HG03045 (cell line): ENCODE results near the gene STRN3.
"Not testable (repeated sequence)": the region's sequence is repeated elsewhere in the genome, so short reads cannot be mapped to it uniquely, and the experiment has no call there.

Source experiments
- ATAC-seq: cut with Tn5 transposase; IDR thresholded peaks from one replicate; pipeline ENCODE4 v1.9.1; 2021; ENCODE audit warnings: mild to moderate bottlenecking, moderate library complexity; ENCODE audit not compliant: unreplicated experiment

STRN3 gene

DNA sequence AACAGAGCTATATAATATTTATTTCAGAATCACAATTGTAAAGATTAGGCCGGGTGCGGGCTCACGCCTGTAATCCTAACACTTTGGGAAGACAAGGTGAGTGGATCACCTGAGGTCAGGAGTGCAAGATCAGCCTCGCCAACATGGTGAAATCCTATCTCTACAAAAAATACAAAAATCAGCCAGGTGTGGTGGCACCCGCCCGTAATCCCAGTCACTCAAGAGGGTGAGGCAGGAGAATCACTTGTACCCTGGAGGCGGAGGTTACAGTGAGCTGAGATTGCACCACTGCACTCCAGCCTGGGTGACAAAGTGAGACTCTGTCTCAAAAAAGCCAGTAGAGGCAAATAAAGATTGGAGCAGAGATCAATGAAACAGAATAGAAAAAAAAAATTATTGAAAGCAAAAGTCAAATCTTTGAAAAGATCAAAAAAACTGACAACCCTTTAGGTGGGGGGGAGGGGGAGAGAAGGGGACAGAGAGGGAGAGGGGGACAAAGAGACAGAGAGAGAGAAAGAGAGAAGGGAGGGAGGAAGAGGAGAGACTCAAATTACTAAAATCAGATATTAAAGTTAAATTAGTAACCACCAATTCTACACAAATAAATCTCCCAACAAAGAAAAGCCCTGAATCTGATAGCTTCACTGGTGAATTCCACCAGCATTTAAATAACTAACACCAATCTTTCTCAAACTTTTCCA, 53.1 kb downstream of the STRN3 start:
- no peak for ATAC-seq

DNA sequence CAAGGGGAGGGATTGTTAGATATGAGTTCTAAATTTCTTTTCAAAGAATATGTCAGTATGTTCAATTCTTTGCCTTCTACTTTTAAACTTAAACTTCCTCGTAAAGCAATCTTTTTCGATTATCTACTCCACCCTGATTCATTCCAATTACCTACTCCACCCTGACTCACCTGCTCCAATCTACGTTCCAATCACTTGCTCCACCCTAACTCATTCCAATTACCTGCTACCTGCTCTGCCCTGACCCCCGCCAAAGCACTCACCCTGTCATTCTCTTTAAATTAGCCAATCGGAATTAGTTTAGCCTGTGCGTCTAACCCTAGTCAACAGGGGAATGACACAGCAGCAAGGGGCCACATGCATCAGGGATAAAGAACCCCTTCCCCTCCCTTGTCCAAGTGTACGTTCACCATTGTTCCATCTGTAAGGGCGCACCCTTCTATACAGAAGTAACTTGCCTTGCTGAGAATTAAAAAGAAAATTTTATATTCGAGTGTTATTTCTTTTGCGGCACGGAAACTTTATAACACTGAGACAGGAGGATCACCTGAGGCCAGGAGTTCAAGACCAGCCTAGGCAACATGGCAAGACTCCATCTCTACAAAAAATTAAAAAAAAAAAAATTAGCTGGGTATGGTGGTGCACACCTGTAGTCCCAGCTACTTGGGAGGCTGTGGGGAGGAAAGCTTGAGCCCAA, 54.0 kb downstream of the STRN3 start:
- ATAC-seq = not testable (repeated sequence)

- ATAC-seq = no peak
These were observed 54.6 kb downstream of the STRN3 start for GRCh38 chr14:30971586-30971985.

GRCh38 chr14:30969796-30970195, 56.4 kb downstream of the STRN3 start:
- not testable (repeated sequence) for ATAC-seq

GRCh38 chr14:30967364-30968098, 58.6 kb downstream of the STRN3 start:
- ATAC-seq = not testable (repeated sequence)

DNA sequence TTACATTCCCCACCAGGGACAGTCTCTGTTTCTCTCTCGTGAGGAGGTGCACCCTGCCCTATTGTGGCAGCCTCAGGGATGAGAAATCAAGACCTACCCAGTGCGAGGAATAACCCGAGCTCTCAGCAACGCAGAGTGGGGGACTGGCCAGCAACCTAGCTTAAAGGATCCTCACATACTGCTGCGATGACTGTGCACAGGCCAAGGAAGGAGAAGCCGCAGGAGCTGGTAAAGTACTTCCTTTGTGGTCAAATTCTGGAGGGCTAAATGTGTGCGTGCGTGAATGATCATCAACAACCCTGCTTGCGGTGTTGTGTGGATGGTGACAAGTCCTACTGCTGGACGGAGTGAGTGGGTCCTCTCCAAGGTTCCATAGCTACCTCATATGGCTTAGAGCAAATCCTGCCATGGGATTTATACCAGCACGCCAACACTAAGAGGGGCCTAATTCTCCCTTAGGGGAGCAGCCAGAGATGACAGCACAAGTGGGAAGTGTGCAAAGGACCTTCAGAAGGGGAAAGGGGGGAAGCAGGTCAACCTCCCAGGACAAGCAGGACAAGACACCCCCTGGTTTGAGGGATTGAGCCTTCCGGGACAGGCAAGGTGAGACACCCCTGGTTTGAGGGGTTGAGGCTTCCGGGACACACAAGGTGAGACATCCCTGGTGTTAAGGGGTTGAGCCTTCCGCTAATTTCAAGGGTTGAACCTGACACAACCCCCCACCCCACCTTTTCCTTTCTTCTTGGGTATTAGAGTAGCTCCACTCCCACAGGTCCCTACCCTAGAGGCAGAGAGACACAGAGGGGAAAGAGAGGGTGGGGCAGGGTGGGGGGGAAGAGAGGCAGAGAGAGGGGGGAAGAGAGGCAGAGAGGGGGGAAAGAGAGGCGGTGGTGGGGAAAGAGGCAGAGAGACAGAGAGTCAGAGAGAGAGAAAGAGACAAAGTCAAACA, 59.5 kb downstream of the STRN3 start:
- ATAC-seq = no peak

- not testable (repeated sequence) for ATAC-seq
These were observed 60.3 kb downstream of the STRN3 start for GRCh38 chr14:30965861-30966260.

- ATAC-seq = not testable (repeated sequence)
These were observed 63.6 kb downstream of the STRN3 start for GRCh38 chr14:30962537-30962936.

- no peak for ATAC-seq
These were observed 64.8 kb downstream of the STRN3 start for GRCh38 chr14:30961330-30961729.

- ATAC-seq = no peak
These were observed 66.0 kb downstream of the STRN3 start for GRCh38 chr14:30960216-30960615.

- ATAC-seq = no peak
These were observed 67.4 kb downstream of the STRN3 start for GRCh38 chr14:30958555-30959407.

DNA sequence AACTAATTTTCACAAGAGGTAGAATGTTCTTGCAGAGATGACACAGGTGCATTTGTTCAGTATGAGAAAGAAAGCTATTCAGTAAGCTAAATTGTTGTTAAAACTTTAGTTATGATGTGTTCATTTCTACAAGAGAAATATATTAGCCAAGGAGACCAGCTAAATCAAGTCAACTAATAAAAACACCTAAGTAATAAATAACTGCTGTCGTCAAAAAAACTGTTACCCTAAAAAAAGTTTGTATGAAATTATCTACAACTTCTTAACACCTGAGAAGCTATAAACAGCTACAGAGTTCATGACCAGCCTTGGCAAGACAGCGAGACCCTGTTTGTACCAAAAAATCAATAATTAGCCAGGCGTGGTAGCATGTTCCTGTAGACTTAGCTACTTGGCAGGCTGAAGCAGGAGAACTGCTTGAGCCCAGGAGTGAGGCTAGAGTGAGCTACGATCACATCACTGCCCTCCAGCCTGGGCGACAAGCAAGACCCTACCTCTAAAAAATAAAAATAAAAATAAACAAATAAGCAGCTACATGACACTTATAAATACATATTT, 68.3 kb downstream of the STRN3 start:
- ATAC-seq = no peak

- no peak for ATAC-seq
These were observed 76.5 kb downstream of the STRN3 start for GRCh38 chr14:30949651-30950050.

GRCh38 chr14:30943694-30944093, 82.5 kb downstream of the STRN3 start:
- ATAC-seq = no peak

DNA sequence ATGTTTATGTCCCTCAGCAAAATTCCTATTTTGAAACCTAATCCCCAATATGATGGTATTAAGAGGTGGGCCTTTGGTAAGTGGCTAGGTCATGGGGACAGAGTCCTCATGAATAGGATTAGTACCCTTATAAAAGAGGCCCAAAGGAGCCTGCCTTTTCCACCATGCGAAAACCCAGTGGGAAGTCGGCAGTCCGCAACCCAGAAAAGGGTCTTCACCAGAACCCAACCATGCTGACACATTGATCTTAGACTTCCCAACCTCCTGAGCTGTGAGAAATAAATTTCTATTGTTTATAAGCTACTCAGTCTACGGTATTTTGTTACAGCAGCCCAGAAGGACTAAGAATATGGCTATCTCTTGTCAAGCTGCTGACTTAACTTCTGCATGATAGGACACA, 85.3 kb downstream of the STRN3 start:
- no peak for ATAC-seq

DNA sequence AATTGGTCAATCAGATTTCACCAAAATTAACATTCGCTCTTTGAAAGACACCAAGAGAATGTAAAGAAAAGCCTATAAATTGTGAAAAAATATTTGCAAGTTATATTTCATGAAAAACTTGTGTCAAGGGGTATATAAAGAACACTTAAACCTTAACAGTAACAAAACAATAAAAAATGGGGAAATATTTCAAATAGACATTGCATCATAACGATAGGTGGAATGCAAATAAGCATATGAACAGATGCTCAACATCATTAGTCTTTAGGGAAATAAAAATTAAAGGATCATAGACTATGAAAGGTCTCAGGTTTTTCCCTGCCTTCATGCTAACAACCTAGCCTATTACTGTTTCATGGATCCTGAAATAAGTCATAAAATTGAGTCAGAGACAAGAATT, 87.6 kb downstream of the STRN3 start:
- ATAC-seq = no peak

- no peak for ATAC-seq
These were observed 90.7 kb downstream of the STRN3 start for GRCh38 chr14:30935445-30935844.

DNA sequence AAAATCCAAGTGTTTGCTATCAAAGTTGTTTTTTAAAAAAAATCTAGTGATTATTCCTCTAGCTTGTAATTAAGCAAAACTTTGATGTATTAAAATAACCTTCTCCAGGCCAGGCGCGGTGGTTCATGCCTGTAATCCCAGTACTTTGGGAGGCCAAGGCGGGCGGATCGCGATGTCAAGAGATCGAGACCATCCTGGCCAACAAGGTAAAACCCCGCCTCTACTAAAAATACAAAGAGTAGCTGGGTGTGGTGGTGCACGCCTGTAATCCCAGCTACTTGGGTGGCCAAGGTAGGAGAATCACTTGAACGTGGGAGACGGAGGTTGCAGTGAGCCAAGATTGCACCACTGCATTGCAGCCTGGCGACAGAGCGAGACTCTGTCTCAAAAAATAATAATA, 92.2 kb downstream of the STRN3 start:
- ATAC-seq = not testable (repeated sequence)

GRCh38 chr14:30928462-30928861, 97.7 kb downstream of the STRN3 start:
- no peak for ATAC-seq
